Measurements from ENCODE around the gene STK39. TPM values are rescaled to one million over a fixed set of nuclear protein-coding genes. Genes with fewer than 3 reads are reported as not detected.

Gene STK39
- polyA plus RNA-seq, 3 donors, result 19.6 to 45.0 (median 33.7) TPM

DNA sequence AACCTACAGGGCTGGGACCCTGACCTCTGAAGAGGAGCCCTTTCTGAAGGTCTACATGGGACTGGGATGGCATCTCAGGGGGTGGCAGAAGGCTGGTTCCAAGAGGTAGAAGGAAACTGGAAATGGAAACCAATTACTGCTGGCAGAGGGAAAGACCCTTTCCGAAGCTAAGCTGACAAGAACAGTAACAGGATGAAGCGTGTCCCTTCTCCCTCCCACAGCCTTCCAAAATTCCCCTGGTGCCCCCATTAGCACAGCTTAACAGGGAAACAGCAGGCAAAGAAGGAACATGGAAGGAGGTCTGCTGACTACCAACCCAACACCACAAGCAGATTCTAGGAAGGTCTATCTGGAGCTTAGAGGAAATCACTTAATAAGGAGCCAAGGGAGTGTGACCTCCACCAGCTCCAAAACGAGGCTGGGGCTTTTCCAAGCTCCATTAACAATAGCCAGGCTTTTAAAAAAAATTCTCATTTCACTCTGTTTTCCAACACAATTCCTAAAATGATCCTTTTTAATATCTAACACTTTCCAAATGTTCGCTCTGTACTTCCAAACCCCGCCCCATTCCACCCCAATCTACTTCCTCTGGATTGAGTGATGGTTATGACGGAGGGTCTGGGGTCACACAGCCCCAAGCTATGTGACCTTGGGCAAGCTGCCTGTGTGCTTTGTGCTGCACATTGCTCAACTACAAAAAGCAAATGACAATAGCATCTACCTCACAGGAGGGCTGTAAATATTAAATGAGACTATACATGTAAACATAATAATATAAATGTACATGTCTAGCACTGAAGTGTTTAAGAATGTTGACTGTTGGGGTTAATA is 55.2 kb downstream of the STK39 start:
- H3K27ac ChIP-seq (ENCODE audit: low read depth, low read length), result no peak overlapping the region
- 65 to 74% (median 71%) methylated on average over 6 of the region's 6 CpGs for WGBS, 3 donors

DNA sequence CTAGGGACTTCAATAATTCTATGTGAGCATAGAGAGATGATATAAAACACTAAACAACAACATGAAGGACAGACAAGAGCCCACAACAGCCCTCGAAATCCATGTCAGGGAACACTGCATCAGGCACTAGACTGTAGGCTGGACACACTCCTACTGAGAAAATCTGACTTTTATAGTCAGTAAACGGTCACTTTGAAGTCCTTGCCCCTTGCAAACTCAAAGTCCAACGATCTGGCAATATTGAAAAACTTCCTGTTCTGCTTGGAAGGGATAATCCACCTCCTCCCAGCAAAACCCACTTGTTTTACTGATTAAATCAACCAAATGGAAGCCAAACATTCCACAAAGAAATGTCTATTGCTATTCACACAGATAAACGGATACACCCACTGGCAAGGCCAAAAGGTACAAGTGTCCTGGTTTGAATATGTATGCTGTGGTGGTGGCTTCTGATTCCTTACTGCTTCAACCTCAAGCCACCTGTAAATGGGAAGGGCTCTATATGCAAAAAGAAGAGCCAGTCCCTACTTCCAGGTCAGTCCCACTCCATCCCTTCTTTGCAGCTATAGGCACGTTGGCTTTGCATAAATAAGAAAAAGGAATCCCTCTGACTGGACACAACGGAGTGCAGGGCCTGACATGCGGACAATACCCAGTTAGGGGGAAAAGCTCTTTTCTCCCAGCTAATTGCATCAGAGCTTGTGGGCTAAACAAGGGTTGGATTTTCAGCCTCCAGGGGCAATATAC is 56.6 kb downstream of the STK39 start:
- 57 to 72% (median 72%) methylated on average over 7 of the region's 7 CpGs for WGBS, 3 donors
- H3K27ac ChIP-seq (ENCODE audit: low read depth, low read length), result no peak overlapping the region

DNA sequence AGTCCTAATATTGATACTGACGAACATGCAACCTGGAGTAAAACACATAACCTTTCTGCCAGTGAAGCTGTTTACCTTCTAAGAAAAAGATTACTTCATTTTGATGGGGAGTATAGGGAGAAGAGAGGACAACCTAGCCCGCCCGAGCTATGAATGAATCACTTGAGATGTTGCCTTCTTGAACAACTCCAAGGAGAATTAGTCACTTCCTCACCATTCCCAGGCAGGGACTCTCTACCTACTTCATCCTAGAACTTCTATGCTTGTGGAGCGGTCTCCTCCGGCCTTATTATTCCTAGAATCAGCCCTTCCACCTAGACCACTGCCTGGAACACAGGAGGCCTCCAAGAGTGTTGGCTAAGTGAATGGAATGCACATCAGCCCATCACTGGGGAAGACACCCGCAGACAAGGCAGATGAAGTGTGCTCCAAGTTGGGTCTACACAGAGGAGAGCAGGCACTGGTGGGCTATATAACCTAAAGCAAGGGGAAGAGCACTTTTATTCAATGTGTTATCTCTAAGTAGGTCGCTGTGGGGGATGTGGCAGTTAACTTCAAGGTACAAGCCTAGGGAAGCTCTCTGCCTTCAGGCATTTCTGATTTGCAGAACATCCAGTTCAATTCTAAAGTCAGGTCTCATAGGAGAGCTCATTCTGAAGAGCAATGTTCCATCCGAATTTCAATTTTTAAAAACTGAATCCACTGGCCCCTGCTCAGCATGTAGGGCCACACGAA is 57.4 kb downstream of the STK39 start:
- H3K27ac ChIP-seq (ENCODE audit: low read depth, low read length), result no peak overlapping the region
- 85 to 91% (median 89%) methylated on average over 9 of the region's 9 CpGs for WGBS, 3 donors

- H3K27ac ChIP-seq (ENCODE audit: low read depth, low read length), result no peak overlapping the region
- WGBS, 3 donors, result 92 to 96% (median 95%) methylated on average over 2 of the region's 2 CpGs
Observed at GRCh38 chr2:168188002-168188401, 59.4 kb downstream of the STK39 start.

DNA sequence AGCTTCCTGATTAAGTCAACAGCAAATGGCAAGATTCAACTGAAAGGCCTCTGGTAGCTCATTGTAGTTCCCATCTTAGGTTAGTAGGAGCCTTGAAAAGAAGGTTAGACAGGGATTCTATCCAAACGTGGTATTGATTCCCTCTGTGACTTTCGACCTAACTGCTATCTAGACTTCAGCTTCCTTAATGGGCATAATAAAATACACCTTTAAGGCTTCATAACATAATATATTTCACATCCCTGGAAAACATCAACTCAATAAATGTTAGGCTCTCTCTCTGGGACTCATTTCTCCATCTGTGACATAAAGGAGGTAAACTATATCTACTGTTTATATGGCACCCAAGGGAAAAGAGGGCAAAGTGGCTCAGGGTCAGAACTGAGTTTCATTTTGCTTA is 60.9 kb downstream of the STK39 start:
- no peak overlapping the region for H3K27ac ChIP-seq (ENCODE audit: low read depth, low read length)
- 22 to 87% (median 81%) methylated on average over 2 of the region's 2 CpGs for WGBS, 3 donors

DNA sequence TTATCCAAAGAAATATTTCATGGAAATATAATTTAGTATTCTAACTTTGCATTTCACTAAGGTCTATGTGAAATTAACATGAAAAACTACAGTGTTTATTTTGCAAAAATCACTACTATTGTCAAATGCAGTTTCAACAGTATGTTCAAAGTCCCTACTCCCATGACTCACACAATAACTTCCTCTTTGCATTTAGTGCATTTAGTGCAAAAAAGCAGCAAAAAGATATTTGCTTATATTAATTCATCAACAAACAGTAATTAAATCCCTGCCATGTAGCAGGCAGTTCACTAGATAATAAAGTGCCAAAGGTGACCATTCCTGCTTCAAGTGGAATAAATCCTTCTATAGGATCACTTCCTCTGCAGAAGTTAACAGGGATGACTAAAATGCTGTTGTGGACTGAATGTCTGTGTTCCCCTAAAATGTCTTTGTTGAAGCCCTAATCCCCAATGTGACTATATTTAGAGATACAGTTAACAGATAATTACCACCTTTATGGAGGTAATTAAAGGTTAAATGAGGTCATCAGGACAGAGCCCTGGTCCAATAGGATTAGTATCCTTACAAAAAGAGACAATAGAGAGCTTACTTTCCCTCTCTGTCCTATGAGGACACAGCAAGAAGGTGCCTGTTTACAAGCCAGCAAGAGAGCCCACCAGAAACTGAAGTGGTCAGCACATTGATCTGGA is 61.7 kb downstream of the STK39 start:
- no peak overlapping the region for H3K27ac ChIP-seq (ENCODE audit: low read depth, low read length)

- WGBS, 3 donors, result 68 to 87% (median 85%) methylated on average over 4 of the region's 4 CpGs
Observed at GRCh38 chr2:168184681-168185513, 62.5 kb downstream of the STK39 start.

DNA sequence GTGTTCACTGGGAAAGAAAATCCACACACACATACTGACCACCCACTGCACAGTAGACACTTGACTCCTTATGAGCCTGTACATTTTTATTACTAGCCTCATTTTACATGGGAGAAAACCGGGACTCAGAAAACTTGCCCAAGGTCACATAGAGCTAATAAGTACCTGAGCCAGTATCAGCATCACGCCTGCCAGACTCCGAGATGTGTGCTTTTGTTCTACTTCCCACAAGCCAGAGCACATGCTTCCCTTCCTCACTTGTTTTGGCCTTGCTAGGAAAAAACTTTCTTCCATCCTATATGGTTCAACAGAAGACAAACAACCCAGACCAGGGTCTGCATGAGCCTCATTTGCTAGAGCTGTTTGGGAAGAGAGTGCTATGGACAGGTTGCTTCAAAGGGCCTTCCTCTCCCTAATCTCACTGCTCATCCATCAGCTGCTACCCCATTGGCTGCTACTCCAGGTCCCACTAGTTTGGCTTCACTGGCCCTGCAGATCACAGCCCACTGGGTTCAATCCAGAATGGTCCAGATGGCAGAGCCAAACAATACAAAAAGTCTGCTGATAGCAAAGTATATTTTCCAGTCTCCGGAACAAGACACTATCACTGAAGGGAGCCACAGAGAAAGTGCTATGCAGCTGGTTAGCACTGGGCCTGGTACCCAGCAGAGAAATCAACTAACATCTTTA is 63.9 kb downstream of the STK39 start:
- H3K27ac ChIP-seq (ENCODE audit: low read depth, low read length), result no peak overlapping the region

More at GRCh38 chr2:168184681-168185513, 62.5 kb downstream of the STK39 start:
- no peak overlapping the region for H3K27ac ChIP-seq (ENCODE audit: low read depth, low read length)

DNA sequence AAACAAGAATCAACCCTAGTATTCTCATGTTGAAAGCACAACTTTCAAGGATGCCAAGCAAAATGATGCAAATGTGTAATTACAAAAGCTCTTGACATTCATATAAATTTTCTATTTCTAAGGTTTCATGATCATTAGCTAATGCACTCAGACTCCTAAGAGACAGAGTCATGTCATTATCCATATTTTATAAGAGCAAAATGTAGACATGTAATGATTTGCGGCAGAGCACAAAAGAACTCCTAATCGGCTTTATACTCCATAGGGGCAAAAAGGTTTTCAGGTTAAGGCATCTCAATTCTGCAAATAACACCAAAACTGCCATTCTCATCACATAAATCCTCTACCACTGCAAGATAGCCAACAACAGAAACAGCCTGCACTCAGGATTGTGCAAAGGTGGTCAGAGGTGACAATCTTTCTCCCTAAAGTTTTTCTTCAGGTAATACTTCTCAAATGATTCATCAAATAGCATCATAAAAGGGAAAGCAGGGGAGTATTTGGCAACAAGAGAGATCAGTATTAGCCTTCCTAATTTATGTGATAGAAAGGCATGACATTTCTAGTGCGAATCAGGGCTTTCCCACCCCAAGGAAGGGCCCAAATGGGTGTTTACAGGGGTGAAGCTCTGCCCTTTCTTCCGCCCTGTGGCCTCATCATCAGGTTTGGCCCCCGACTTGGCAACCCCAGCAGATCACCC is 64.7 kb downstream of the STK39 start:
- H3K27ac ChIP-seq (ENCODE audit: low read depth, low read length), result no peak overlapping the region
- 82 to 88% (median 84%) methylated on average over 5 of the region's 5 CpGs for WGBS, 3 donors

More for the DNA sequence above, 63.9 kb downstream of the STK39 start:
- WGBS, 3 donors, result 34 to 97% (median 91%) methylated on average over 4 of the region's 4 CpGs

GRCh38 chr2:168181825-168182224 is 65.6 kb downstream of the STK39 start:
- WGBS, 3 donors, result 61 to 67% (median 66%) methylated on average over 4 of the region's 4 CpGs
- no peak overlapping the region for H3K27ac ChIP-seq (ENCODE audit: low read depth, low read length)

- 44 to 93% (median 90%) methylated on average over 3 of the region's 3 CpGs for WGBS, 3 donors
- no peak overlapping the region for H3K27ac ChIP-seq (ENCODE audit: low read depth, low read length)
Observed at GRCh38 chr2:168180914-168181313, 66.5 kb downstream of the STK39 start.

DNA sequence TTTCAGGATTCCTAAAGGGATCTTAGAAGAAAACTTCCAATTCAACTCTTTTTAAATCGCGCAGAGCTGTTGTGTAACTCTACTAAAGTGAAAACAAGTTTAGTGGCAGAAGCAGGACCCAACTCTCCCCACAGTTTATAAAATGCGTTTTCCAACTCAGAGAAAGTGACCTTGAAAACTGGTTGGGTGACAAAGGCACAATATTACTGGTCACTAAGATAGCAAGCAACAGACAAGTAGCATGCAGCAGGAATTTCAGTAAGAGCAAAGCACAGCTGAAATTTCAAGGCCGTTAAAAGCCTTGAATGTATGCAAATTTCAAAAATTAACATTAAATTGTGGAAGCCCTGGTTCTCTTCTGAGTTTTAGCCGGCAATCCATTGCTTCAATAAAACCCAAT is 66.9 kb downstream of the STK39 start:
- 68 to 83% (median 83%) methylated on average over 5 of the region's 5 CpGs for WGBS, 3 donors
- H3K27ac ChIP-seq (ENCODE audit: low read depth, low read length), result no peak overlapping the region

DNA sequence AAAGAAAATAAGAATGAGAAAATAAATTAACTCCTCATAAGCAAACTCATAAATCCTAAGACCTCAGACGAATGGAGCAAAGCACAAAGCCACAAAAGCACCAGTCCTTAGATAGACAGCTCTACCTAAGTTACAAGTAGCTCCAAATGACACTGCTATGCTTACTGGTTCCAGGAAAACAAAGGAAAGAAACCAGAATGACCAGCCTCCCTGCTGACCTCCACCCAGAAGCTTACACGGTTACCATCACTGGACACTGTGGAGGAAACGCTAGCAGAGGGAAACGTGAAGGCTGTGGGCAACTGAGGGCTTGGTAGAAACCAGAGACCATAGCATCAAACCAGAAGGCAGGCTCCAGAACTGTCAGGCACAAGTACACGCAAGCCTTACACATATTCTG is 67.8 kb downstream of the STK39 start:
- WGBS, 3 donors, result 86 to 94% (median 89%) methylated on average over 5 of the region's 5 CpGs
- H3K27ac ChIP-seq (ENCODE audit: low read depth, low read length), result no peak overlapping the region

DNA sequence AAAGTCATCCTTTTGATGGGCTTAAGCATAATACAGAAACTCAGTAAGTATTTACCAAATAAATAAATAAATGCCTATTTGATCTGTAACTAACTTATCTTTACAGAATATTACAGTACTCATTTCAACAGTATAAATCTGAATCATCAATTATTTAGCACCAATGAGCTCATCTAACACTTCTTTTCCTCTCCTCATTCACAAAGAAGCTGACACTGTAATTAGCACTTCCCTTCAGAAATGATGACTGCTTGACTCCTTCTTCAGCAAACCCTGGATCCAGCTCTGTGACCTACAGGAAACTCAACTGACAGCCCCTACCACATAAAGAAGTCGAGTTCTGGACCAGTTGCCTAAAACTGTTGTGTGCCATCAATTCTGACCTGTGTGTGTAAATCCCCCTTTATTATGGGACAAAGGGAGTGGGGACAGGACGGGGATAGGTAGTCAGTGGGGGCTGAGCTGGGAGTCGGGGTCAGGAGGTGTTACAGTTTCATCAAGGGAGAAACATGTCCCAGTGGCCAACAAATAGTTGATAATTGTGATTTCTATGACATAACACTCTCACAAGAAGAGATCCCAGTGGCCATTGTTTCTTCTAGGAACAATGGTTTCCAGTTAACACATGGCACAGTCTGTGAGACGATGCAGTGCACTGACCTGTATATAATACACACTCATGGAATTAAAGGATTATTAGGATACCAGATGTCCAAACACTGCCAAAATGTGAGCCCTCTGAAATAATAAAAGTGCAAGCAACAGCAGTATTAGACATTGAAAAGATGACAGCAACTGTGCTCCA is 68.7 kb downstream of the STK39 start:
- WGBS, 3 donors, result 74 to 89% (median 78%) methylated on average over 4 of the region's 4 CpGs
- H3K27ac ChIP-seq (ENCODE audit: low read depth, low read length), result no peak overlapping the region

DNA sequence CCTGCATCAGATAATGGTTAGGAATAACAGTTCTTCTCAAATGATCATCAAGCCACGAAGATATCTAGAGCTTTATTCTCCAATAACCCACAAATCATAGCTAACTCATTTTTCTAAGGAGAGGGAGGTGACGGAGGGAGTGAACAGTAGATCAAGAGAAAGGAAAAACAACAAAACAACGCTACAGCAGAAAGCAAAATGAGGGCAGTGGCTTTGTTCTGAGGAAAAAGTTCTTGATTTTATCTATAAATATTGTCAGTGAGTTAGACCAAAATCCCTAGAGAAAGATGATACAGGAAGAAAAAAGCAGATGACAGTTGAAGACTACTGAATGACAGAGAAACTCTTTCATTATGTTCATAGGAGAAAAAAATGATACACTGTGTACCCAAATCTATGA is 71.0 kb downstream of the STK39 start:
- no peak overlapping the region for H3K27ac ChIP-seq (ENCODE audit: low read depth, low read length)
- WGBS, 3 donors, result 80 to 86% (median 83%) methylated on average over 3 of the region's 3 CpGs

DNA sequence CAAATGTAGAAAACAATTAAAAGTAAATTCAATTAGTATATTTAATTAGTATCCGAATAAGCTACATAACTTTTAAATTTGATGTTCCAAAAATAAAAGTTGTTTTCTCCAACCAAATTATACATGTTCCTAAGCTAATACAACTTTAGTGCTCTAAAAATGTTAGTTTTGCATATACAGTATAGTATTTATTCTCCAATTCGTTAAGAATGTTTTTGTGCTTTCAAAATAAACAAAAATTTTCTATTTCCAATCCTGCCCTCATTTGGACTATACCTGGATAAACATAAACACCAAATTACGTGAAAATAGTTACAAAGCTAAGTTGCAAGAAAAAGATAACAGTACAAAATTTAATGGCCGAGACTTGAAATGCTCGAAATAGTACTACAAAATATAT is 71.9 kb downstream of the STK39 start:
- WGBS, 3 donors, result 87 to 95% (median 92%) methylated on average over 5 of the region's 5 CpGs
- no peak overlapping the region for H3K27ac ChIP-seq (ENCODE audit: low read depth, low read length)

All from adipose tissue (tissue), 3 donors.